Endodermal cell (in vitro differentiated cells): Measurements from ENCODE around the gene HNRNPM. TPM values are rescaled to one million over a fixed set of nuclear protein-coding genes. Genes with fewer than 3 reads are reported as not detected.

Source experiments
- DNase-seq: peaks from one replicate; pipeline ENCODE4 v3.0.0-alpha.2; 2017
- H3K27ac ChIP-seq: 2 replicates; pipeline ENCODE4 v1.5.1; 2013; ENCODE audit warnings: mild to moderate bottlenecking, low read depth, low read length, moderate library complexity
- H3K27me3 ChIP-seq: 2 replicates; pipeline ENCODE4 v1.6.1; 2013; ENCODE audit warnings: mild to moderate bottlenecking, low read length, moderate library complexity; ENCODE audit not compliant: insufficient read depth, control insufficient read depth, poor library complexity, severe bottlenecking
- H3K36me3 ChIP-seq: 2 replicates; pipeline ENCODE4 v1.7.0; 2013; ENCODE audit warnings: mild to moderate bottlenecking, low read length, moderate library complexity; ENCODE audit not compliant: control insufficient read depth, insufficient read depth
- H3K4me1 ChIP-seq: one replicate; pipeline ENCODE4 v1.7.0; 2013; ENCODE audit warnings: low read length; ENCODE audit not compliant: control insufficient read depth, insufficient read depth
- H3K4me3 ChIP-seq: 2 replicates; pipeline ENCODE4 v1.5.1; 2013; ENCODE audit warnings: mild to moderate bottlenecking, low read length, moderate library complexity
- H3K9ac ChIP-seq: 2 replicates; pipeline ENCODE4 v1.6.1; 2013; ENCODE audit warnings: mild to moderate bottlenecking, low read length, moderate library complexity; ENCODE audit not compliant: poor library complexity, severe bottlenecking; ENCODE audit errors: extremely low read depth
- H3K9me3 ChIP-seq: 2 replicates; pipeline ENCODE4 v1.6.1; 2013; ENCODE audit warnings: mild to moderate bottlenecking, low read length, moderate library complexity; ENCODE audit not compliant: control insufficient read depth
- H3K27ac Mint-ChIP-seq: 2 replicates; pipeline ENCODE4 v1.8.0; 2020; ENCODE audit warnings: mixed read lengths
- H3K27me3 Mint-ChIP-seq: 2 replicates; pipeline ENCODE4 v1.8.0; 2021; ENCODE audit warnings: mild to moderate bottlenecking, mixed read lengths; ENCODE audit not compliant: insufficient read depth
- H3K36me3 Mint-ChIP-seq: 2 replicates; pipeline ENCODE4 v1.8.0; 2020; ENCODE audit warnings: low read depth, mixed read lengths
- H3K4me1 Mint-ChIP-seq: 2 replicates; pipeline ENCODE4 v1.8.0; 2020; ENCODE audit warnings: mixed read lengths
- H3K4me3 Mint-ChIP-seq: 2 replicates; pipeline ENCODE4 v1.8.0; 2020; ENCODE audit warnings: mild to moderate bottlenecking, moderate library complexity, mixed read lengths
- H3K9me3 Mint-ChIP-seq: 2 replicates; pipeline ENCODE4 v1.8.0; 2020; ENCODE audit warnings: mild to moderate bottlenecking, mixed read lengths
- WGBS, 2 experiments: methylation state at CpG; one replicate each; pipeline versions ENCODE4 v1.1.5 to v1.1.7; 2013; ENCODE audit warnings: missing lambda C conversion rate in 2 of 2, mixed read lengths in 1 of 2; ENCODE audit not compliant: insufficient coverage in 1 of 2, insufficient read length in 1 of 2; 5-methylcytosine and 5-hydroxymethylcytosine counted together
- total RNA-seq, 2 donors: library from RNA; stranded (reverse); fragmentation: NEBNext Ultra II Directional in 1 of 2; extraction: Animal tissue kit (Norgen Biotek cat#: 25700) in 1 of 2; gene quantifications; 2 replicates in 1 of 2; 3 replicates in 1 of 2; pipeline ENCODE4 v1.2.1, GENCODE V29; 2021
- TF ChIP-seq, protein P1 (sequence below): fragments of 200-600 bp; sonication (generic); conservative IDR thresholded peaks from 2 replicates; pipeline ENCODE4 v1.5.0; 2021; ENCODE audit warnings: antibody characterized with exemption, mild to moderate bottlenecking

HNRNPM gene
- total RNA-seq, 2 donors from 2014 or later: 271 to 370 TPM

DNA sequence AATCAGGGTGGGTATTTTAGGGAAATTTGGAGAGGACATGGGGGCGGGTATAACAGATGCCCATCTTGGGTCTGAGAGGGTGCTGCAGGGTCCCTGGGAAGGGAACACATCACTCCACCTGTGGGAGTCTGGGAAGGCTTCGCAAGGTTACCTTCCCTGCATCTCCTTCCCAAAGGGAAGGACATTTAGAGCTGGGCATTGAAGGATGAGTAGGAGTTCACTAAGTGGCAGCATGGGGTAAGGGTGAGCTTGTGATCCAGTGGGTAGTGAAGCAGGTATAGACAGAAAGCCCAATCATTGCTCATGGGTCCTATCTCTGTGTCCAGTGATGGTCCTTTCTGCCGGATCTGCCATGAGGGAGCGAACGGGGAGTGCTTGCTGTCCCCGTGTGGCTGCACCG is 18.5 kb upstream of the HNRNPM start:
- TF ChIP-seq, protein P1, sequence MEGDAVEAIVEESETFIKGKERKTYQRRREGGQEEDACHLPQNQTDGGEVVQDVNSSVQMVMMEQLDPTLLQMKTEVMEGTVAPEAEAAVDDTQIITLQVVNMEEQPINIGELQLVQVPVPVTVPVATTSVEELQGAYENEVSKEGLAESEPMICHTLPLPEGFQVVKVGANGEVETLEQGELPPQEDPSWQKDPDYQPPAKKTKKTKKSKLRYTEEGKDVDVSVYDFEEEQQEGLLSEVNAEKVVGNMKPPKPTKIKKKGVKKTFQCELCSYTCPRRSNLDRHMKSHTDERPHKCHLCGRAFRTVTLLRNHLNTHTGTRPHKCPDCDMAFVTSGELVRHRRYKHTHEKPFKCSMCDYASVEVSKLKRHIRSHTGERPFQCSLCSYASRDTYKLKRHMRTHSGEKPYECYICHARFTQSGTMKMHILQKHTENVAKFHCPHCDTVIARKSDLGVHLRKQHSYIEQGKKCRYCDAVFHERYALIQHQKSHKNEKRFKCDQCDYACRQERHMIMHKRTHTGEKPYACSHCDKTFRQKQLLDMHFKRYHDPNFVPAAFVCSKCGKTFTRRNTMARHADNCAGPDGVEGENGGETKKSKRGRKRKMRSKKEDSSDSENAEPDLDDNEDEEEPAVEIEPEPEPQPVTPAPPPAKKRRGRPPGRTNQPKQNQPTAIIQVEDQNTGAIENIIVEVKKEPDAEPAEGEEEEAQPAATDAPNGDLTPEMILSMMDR: no peak
- Histone ChIP-seq H3K36me3 (peaks cover 6% of the 10 kb centered on the region), H3K27me3 (no peaks in the 10 kb centered on the region), H3K9me3 (no peaks in the 10 kb centered on the region), H3K9ac (no peak overlapping the region), H3K27ac (no peak overlapping the region), H3K4me1 (no peaks in the 10 kb centered on the region), H3K4me3 (no peak overlapping the region)
- Mint-ChIP-seq H3K9me3 (no peaks in the 10 kb centered on the region), H3K36me3 (peaks cover 41% of the 10 kb centered on the region), H3K4me1 (no peaks in the 10 kb centered on the region), H3K4me3 (no peak overlapping the region), H3K27me3 (no peaks in the 10 kb centered on the region), H3K27ac (no peak overlapping the region)
- 87 to 97% methylated on average over 6 to 7 of the region's 7 CpGs for WGBS, 2 experiments
- DNase-seq: no peak

DNA sequence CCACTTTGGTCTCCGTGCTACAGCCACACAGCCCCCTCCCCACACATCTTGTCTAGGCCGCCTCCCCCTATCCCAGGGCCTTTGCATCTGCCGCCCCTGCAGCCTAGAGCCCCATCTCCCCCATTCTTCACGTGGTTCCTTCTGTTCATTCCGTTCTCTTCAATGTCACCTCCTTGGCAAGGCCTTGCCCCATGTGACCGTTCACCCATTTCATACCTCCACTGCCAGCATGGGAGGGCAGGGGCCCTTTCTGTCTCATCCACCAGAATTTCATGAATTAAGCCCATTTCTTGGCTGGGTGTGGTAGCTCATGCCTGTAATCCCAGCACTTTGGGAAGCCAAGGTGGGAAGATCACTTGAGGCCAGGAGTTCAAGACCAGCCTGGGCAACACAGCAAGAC is 15.7 kb upstream of the HNRNPM start:
- Mint-ChIP-seq H3K27me3 (no peaks in the 10 kb centered on the region), H3K36me3 (peaks cover 27% of the 10 kb centered on the region), H3K4me1 (no peaks in the 10 kb centered on the region), H3K4me3 (no peak overlapping the region), H3K9me3 (no peaks in the 10 kb centered on the region), H3K27ac (no peak overlapping the region)
- no peak overlapping the region for H3K9ac ChIP-seq
- no peak for DNase-seq
- H3K9me3 ChIP-seq: no peaks in the 10 kb centered on the region
- H3K36me3 ChIP-seq: peaks cover 4% of the 10 kb centered on the region
- H3K4me3 ChIP-seq: no peak overlapping the region
- no peaks in the 10 kb centered on the region for H3K4me1 ChIP-seq
- TF ChIP-seq, protein P1: no peak
- H3K27me3 ChIP-seq: no peaks in the 10 kb centered on the region
- H3K27ac ChIP-seq: no peak overlapping the region
- 99% methylated on average over 6 of the region's 6 CpGs; no CpG with 5 or more reads in 1 of the 2 experiments for WGBS, 2 experiments

DNA sequence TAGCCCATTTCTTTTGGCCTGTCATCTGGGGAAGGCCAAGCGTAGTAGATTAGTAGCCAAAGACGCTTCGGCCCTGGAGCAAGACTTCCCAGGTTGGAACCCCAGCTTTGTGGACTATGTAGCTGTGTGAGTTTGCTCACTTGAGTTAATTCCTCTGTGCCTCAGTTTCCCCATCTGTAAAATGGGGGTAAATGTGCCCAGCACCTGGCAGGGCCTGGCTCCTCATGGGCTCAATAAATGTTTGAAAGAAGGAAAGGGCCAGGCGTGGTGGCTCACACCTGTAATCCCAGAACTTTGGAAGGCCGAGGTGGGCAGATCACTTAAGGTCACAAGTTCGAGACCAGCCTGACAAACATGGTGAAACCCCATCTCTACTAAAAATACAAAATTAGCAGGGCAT is 14.9 kb upstream of the HNRNPM start:
- Histone ChIP-seq H3K4me3 (no peak overlapping the region), H3K4me1 (no peaks in the 10 kb centered on the region), H3K9ac (no peak overlapping the region), H3K9me3 (no peaks in the 10 kb centered on the region), H3K27ac (no peak overlapping the region), H3K36me3 (peaks cover 4% of the 10 kb centered on the region), H3K27me3 (no peaks in the 10 kb centered on the region)
- H3K4me1 Mint-ChIP-seq: no peaks in the 10 kb centered on the region
- peaks cover 25% of the 10 kb centered on the region for H3K36me3 Mint-ChIP-seq
- DNase-seq: no peak
- TF ChIP-seq, protein P1: no peak
- no peak overlapping the region for H3K4me3 Mint-ChIP-seq
- H3K27ac Mint-ChIP-seq: no peak overlapping the region
- 87 to 96% methylated on average over 3 to 6 of the region's 6 CpGs for WGBS, 2 experiments
- no peaks in the 10 kb centered on the region for H3K9me3 Mint-ChIP-seq
- no peaks in the 10 kb centered on the region for H3K27me3 Mint-ChIP-seq
